ENCODE data around the gene PLXDC2.

DNA sequence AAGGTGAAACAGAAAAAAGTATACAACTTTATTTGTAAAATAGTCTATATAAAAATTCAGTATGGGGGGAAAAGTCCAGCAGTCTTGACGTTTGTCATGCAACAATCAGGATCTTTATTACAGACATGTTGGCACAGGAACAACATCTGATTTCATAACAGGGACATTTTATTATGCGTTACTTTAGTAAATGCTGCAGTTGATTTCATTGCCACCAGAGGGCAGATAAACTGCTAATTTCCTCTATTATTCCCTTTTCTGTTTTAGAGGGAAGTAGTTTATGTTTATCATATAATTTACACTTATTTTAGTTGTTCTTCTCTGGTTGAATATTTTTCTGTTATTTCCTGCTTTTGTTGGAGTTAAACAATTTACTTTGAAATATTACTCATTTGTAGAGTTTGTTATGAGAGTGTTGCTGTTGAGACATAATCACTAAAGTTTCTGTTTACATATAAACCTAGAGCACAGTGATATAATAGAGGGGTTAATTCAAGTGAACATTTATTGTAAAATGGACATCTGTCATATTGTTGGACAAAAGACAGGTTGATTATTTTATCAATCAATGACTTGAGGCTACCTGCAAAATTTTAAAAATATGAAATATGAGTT lies 3.3 kb downstream of the PLXDC2 start:
- TF ChIP-seq, protein P1, sequence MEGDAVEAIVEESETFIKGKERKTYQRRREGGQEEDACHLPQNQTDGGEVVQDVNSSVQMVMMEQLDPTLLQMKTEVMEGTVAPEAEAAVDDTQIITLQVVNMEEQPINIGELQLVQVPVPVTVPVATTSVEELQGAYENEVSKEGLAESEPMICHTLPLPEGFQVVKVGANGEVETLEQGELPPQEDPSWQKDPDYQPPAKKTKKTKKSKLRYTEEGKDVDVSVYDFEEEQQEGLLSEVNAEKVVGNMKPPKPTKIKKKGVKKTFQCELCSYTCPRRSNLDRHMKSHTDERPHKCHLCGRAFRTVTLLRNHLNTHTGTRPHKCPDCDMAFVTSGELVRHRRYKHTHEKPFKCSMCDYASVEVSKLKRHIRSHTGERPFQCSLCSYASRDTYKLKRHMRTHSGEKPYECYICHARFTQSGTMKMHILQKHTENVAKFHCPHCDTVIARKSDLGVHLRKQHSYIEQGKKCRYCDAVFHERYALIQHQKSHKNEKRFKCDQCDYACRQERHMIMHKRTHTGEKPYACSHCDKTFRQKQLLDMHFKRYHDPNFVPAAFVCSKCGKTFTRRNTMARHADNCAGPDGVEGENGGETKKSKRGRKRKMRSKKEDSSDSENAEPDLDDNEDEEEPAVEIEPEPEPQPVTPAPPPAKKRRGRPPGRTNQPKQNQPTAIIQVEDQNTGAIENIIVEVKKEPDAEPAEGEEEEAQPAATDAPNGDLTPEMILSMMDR (IDR thresholded peaks at IDR 0.05) = peak; percentile 84
- no peak for TF ChIP-seq EZH2 (IDR thresholded peaks at IDR 0.05; ENCODE audit: borderline replicate concordance, insufficient read depth, low read depth, low read length, poor library complexity, severe bottlenecking)

Data from B cell (primary cell).